HT1080 (cell line): ENCODE results near the gene PPIP5K1. TPM values are rescaled to one million over a fixed set of nuclear protein-coding genes. Genes with fewer than 3 reads are reported as not detected.
"Not testable (repeated sequence)": the region's sequence is repeated elsewhere in the genome, so short reads cannot be mapped to it uniquely, and the experiment has no call there.

Experiments used
- DNase-seq: peaks from one replicate; pipeline ENCODE4 v3.0.0-alpha.2; 2015; ENCODE audit warnings: low read depth
- total RNA-seq: library from RNA; depleted of rRNA; stranded (reverse); fragments of >200 nt; shearing (Covaris generic); gene quantifications from 2 replicates; pipeline ENCODE4 v1.2.3, GENCODE V29; 2014

The PPIP5K1 gene
- total RNA-seq, 1 experiment from 2014 or later: 6.7 TPM

DNA sequence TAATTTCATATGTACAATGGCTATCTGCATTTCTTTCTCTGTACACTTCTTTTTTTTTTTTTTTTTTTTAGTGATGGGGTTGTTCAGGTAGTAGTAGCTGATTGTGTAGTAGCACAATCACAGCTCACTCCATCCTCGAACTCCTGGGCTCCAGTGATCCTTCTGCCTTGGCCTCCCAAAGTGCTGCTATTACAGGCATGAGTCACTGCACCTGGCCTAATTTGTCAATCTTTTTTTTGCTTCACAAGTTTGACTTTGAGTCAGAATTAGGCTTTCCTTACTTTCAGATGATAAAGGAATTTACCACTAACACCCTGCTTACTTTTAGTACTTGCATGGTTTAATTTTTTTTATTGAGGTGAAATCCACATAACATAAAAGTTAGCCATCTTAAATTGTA is 44.6 kb downstream of the PPIP5K1 start:
- no peak for DNase-seq

DNA sequence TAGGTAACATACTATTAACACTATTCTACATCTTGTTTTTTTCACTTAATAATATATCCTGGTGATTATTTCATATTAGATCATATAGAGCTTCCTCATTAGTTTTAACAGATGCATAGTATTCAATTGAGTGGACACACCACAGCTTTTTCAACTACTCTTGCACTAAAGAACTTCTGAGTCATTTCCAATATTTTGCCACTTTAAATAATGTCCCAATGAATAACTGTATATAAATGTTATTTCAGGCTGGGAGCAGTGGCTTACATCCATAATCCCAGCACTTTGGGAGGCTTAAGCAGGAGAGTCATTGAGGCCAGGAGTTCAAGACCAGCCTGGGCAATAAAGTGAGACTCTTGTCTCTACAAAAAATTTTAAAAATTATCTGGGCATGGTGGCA is 45.7 kb downstream of the PPIP5K1 start:
- DNase-seq: no peak

DNA sequence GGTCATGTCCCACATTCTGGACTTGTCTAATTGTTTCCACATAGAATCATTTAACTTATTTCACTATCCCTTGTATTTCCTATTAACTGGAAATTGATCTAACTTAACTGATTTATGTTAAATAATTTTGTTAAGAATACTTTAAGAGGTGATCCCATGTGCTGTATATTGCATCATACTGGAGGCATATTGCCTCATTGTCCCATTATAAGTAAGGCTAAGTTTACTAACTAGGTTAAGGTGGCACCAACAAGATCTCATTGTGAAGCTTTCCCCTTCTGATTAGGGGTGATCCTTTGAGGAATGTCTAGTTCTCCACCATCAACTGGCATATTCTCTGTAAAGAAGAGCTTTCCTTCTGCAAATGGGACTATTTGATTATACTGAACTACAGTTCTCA is 48.2 kb downstream of the PPIP5K1 start:
- no peak for DNase-seq

DNA sequence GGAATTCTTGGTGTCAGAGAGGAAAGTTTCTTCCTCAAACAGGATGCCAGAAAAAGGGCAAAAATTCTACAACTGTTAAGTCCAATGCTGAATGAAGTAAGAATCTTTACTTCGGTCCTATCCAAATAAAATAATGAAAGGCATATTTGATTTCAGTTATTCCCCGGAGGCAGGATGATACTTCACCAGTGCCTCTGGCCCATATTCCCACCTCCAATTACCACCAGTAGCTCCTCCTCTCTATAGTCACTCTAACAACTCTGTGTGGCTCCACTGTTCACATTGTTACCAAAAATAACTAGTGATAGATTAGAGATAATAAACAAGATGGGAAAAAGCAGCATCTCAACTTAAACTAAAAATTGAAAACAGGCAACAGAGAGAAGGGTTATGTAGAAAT is 51.9 kb downstream of the PPIP5K1 start:
- no peak for DNase-seq

DNA sequence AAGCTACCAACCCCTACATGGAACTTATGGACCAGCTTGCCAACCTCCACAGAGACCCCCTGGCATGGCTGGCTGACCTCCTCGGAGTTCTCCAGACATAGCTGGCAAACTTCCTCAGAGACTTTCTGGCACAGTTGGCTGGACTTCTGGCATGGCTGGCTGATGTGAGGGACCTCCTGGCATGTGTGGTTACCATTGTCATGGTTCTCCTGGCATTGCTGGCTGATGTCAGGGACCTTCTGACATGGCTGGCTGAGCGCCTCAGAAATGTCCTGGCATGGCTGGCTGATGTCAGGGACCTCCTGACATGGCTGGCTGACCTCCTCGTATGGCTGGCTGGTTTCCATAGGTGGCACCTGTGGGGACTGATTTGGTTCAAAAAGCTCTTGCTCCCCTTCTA is 55.1 kb downstream of the PPIP5K1 start:
- DNase-seq: no peak

DNA sequence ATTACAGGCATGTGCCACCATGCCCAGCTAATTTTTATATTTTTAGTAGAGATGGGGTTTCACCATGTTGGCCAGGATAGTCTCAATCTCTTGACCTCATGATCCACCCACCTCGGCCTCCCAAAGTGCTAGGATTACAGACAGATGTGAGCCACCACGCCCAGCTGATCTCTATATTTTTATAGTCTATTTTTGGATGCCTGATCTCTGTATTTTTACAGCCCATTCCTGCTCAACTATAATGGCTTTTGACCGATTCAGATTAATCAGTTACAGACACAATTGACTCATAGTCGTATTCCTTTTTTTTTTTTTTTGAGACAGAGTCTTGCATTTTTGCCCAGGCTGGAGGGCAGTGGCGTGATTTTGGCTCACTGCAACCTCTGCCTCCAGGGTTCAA is 57.2 kb downstream of the PPIP5K1 start:
- DNase-seq: not testable (repeated sequence)

DNA sequence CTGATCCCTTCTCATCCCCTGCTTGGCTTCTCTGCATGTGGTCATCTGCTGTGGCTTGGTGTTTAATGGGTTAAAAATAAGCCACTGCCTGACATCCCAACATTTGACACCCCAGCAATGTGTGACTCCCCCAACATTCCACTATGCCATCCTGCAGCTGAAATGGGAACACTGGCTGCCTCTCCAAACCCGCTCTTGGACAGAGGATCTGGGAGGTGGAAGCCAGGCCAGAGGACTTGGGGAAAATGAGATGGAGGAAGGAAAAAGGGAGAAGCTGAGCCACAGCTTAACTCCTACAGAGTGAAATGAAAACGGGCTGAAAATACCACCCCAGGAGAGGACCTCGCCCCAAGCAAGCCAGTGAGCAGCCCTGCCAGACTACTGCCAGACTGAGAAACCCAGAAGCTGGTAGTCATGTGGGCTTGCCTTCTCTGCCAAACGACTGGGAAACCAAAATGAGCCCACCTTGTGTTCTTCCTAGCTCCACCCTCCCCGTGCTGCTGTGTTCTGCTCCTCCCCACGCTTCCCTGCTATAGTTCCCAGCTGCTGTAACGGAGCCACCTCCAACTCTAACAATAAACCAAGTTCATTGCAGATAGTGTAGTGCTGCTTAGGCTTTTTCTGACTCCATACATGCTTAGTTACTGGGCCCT is 58.9 kb downstream of the PPIP5K1 start:
- no peak for DNase-seq

DNA sequence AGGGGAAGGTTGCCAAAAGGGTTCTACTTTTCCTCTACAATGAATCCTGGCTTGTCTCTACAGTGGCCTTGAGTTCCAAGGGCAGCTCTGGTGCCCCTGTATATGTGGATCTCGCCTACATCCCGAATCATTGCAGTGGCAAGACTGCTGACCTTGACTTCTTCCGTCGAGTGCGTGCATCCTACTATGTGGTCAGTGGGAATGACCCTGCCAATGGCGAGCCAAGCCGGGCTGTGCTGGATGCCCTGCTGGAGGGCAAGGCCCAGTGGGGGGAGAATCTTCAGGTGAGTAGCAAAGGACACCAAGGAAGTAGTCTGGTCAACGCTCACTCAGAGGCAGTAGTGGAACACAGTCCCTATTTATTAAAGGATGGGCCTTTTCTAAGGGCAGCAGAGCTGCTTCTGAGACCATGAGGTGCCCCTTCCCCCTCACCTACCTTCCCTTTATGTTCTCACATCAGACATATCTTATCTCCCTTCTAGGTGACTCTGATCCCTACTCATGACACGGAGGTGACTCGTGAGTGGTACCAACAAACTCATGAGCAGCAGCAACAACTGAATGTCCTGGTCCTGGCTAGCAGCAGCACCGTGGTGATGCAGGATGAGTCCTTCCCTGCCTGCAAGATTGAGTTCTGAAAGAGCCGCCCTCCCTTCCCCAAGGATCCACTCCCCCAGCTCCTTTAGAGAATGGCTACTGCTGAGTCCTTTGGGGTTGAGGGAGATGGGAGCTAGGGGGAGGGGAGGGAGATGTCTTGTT is 60.2 kb downstream of the PPIP5K1 start:
- DNase-seq: no peak

DNA sequence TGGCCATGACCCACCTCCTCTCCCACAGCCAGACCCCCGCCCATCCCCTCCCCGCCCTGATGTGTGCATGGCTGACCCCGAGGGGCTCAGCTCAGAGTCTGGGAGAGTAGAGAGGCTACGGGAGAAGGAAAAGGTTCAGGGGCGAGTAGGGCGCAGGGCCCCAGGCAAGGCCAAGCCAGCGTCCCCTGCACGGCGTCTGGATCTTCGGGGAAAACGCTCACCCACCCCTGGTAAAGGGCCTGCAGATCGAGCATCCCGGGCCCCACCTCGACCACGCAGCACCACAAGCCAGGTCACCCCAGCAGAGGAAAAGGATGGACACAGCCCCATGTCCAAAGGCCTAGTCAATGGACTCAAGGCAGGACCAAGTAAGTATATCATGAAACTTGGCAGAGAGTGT is 60.9 kb downstream of the PPIP5K1 start:
- no peak for DNase-seq

DNA sequence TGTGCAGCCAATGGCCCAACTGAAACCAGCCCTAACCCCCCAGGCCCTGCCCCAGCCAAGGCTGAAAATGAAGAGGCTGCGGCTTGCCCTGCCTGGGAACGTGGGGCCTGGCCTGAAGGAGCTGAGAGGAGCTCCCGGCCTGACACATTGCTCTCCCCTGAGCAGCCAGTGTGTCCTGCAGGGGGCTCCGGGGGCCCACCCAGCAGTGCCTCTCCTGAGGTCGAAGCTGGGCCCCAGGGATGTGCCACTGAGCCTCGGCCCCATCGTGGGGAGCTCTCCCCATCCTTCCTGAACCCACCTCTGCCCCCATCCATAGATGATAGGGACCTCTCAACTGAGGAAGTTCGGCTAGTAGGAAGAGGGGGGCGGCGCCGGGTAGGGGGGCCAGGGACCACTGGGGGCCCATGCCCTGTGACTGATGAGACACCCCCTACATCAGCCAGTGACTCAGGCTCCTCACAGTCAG is 61.4 kb downstream of the PPIP5K1 start:
- DNase-seq: no peak

DNA sequence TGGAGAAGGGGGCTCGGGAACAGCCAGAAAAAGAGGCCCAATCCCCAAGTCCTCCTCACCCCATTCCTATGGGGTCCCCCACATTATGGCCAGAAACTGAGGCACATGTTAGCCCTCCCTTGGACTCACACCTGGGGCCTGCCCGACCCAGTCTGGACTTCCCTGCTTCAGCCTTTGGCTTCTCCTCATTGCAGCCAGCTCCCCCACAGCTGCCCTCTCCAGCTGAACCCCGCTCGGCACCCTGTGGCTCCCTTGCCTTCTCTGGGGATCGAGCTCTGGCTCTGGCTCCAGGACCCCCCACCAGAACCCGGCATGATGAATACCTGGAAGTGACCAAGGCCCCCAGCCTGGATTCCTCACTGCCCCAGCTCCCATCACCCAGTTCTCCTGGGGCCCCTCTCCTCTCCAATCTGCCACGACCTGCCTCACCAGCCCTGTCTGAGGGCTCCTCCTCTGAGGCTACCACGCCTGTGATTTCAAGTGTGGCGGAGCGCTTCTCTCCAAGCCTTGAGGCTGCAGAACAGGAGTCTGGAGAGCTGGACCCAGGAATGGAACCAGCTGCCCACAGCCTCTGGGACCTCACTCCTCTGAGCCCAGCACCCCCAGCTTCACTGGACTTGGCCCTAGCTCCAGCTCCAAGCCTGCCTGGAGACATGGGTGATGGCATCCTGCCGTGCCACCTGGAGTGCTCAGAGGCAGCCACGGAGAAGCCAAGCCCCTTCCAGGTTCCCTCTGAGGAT is 62.0 kb downstream of the PPIP5K1 start:
- DNase-seq: no peak

DNA sequence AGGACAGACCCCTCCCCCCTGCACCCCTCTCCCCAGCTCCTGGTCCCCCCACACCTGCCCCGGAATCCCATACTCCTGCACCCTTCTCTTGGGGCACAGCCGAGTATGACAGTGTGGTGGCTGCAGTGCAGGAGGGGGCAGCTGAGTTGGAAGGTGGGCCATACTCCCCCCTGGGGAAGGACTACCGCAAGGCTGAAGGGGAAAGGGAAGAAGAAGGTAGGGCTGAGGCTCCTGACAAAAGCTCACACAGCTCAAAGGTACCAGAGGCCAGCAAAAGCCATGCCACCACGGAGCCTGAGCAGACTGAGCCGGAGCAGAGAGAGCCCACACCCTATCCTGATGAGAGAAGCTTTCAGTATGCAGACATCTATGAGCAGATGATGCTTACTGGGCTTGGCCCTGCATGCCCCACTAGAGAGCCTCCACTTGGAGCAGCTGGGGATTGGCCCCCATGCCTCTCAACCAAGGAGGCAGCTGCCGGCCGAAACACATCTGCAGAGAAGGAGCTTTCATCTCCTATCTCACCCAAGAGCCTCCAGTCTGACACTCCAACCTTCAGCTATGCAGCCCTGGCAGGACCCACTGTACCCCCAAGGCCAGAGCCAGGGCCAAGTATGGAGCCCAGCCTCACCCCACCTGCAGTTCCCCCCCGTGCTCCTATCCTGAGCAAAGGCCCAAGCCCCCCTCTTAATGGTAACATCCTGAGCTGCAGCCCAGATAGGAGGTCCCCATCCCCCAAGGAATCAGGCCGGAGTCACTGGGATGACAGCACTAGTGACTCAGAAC is 62.8 kb downstream of the PPIP5K1 start:
- no peak for DNase-seq

DNA sequence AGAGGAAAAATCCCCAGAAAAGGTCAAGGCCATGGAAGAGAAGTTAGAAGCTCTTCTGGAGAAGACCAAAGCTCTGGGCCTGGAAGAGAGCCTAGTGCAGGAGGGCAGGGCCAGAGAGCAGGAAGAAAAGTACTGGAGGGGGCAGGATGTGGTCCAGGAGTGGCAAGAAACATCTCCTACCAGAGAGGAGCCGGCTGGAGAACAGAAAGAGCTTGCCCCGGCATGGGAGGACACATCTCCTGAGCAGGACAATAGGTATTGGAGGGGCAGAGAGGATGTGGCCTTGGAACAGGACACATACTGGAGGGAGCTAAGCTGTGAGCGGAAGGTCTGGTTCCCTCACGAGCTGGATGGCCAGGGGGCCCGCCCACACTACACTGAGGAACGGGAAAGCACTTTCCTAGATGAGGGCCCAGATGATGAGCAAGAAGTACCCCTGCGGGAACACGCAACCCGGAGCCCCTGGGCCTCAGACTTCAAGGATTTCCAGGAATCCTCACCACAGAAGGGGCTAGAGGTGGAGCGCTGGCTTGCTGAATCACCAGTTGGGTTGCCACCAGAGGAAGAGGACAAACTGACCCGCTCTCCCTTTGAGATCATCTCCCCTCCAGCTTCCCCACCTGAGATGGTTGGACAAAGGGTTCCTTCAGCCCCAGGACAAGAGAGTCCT is 63.6 kb downstream of the PPIP5K1 start:
- DNase-seq: no peak

DNA sequence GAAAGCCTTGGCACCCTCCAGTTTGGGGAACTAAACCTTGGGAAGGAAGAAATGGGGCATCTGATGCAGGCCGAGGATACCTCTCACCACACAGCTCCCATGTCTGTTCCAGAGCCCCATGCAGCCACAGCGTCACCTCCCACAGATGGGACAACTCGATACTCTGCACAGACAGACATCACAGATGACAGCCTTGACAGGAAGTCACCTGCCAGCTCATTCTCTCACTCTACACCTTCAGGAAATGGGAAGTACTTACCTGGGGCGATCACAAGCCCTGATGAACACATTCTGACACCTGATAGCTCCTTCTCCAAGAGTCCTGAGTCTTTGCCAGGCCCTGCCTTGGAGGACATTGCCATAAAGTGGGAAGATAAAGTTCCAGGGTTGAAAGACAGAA is 64.9 kb downstream of the PPIP5K1 start:
- no peak for DNase-seq

DNA sequence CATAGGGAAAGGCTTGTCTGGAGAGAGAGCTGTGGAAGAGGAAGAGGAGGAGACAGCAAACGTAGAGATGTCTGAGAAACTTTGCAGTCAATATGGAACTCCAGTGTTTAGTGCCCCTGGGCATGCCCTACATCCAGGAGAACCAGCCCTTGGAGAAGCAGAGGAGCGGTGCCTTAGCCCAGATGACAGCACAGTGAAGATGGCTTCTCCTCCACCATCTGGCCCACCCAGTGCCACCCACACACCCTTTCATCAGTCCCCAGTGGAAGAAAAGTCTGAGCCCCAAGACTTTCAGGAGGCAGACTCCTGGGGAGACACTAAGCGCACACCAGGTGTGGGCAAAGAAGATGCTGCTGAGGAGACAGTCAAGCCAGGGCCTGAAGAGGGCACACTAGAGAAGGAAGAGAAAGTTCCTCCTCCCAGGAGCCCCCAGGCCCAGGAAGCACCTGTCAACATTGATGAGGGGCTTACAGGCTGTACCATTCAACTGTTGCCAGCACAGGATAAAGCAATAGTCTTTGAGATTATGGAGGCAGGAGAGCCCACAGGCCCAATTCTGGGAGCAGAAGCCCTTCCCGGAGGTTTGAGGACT is 65.7 kb downstream of the PPIP5K1 start:
- DNase-seq: no peak

DNA sequence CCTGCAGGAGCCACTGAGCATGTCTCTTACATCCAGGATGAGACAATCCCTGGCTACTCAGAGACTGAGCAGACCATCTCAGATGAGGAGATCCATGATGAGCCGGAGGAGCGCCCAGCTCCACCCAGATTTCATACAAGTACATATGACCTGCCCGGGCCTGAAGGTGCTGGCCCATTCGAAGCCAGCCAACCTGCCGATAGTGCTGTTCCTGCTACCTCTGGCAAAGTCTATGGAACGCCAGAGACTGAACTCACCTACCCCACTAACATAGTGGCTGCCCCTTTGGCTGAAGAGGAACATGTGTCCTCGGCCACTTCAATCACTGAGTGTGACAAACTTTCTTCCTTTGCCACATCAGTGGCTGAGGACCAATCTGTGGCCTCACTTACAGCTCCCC is 66.4 kb downstream of the PPIP5K1 start:
- DNase-seq: no peak

DNA sequence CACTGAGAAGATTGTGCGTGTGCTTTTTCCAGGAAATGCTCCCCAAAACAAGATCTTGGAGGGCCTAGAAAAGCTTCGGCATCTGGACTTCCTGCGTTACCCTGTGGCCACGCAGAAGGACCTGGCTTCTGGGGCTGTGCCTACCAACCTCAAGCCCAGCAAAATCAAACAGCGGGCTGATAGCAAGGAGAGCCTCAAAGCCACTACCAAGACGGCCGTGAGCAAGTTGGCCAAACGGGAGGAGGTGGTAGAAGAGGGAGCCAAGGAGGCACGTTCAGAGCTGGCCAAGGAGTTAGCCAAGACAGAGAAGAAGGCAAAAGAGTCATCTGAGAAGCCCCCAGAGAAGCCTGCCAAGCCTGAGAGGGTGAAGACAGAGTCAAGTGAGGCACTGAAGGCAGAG is 67.8 kb downstream of the PPIP5K1 start:
- no peak for DNase-seq

DNA sequence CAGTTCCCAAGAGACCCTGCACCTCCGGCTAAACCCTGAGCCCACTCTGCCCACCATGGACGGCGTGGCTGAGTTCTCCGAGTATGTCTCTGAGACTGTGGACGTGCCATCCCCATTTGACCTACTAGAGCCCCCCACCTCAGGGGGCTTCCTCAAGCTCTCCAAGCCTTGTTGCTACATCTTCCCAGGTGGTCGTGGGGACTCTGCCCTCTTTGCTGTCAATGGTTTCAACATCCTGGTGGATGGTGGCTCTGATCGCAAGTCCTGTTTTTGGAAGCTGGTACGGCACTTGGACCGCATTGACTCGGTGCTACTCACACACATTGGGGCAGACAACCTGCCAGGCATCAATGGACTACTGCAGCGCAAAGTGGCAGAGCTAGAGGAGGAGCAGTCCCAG is 68.6 kb downstream of the PPIP5K1 start:
- no peak for DNase-seq

DNA sequence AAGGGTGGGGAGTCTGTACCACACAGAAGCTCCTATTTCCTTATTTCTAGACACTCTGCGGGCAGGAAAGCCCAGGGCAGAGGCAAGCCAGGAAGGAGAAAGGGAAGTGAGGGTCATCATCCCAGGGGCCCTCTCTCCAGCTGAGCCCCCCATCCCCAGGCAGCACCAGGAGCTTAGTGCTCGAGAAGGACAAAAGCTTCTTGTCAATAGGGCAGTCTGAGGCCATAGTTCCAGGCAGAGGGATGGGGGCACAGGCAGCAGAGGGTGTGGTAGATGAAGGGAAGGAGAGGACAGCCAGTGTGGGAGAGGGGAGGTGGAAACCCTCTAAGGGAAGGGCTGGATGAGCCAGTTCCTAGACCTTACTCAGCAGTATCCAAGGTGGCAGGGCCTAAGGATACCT is 69.9 kb downstream of the PPIP5K1 start:
- DNase-seq: no peak

DNA sequence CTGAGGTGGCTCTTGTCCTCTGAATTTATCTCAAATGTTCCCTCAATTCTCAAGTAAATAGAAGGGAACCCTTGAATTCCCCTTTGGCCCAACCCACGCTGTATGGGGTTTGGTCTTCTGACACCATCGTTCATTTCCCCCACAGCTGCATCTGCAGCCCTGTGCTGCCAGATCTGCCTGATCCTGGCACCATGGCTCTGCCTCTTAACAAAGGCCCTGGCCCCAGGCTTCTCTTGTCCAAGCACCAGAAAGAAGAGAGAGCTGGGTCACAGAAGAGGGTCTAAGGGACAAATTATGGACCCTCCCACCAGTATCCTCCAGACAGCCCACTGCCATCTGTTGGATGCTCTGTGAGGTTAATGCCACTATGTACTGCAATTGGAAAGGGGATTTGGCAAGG is 70.8 kb downstream of the PPIP5K1 start:
- DNase-seq: no peak
